Esophagus squamous epithelium (tissue), 4 donors: ENCODE results near the gene LIN7B.

Experiments
- CTCF ChIP-seq, 6 experiments: fragments of 450-650 bp in 4 of 6; fragments of 200-600 bp in 2 of 6; sonication (generic) in 2 of 6; IDR thresholded peaks; one replicate each; pipeline ENCODE4 v1.5.1; 2016 to 2019; ENCODE audit warnings: antibody characterized with exemption in 6 of 6, mild to moderate bottlenecking in 4 of 6, moderate library complexity in 4 of 6
- POLR2A ChIP-seq, 4 donors: fragments of 450-650 bp; IDR thresholded peaks; one replicate each; pipeline ENCODE4 v1.6.1; 2017; ENCODE audit warnings: antibody characterized with exemption in 4 of 4, mild to moderate bottlenecking in 4 of 4, moderate library complexity in 3 of 4

GRCh38 chr19:49153167-49153809 is 39.1 kb downstream of the LIN7B start:
- TF ChIP-seq POLR2A (IDR thresholded peaks at IDR 0.05) = no peak
- no peak for TF ChIP-seq CTCF (IDR thresholded peaks at IDR 0.05)
